SK-N-SH (cell line): ENCODE data around the gene ACOXL. TPM values are rescaled to one million over a fixed set of nuclear protein-coding genes. Genes with fewer than 3 reads are reported as not detected.

Experiments
- CTCF ChIA-PET: fragments of 300-600, 350-600 bp; formaldehyde crosslinking; extraction: SDS; loops from one replicate; lab custom pipeline; 2021; lab: Yijun Ruan, JAX
- POLR2A ChIA-PET: fragments of 350-600 bp; sonication (Branson Sonifier 250); formaldehyde crosslinking; extraction: SDS; loops from one replicate; lab custom pipeline; 2020; ENCODE audit warnings: antibody characterized with exemption, inconsistent platforms; lab: Yijun Ruan, JAX
- DNase-seq: peaks from one replicate; pipeline ENCODE4 v3.0.0; 2012
- H2AFZ ChIP-seq: fragments of 200-600 bp; sonication (generic); 2 replicates; pipeline ENCODE4 v1.8.1; 2016; ENCODE audit warnings: antibody characterized with exemption, mild to moderate bottlenecking, low read depth
- H3F3A ChIP-seq: fragments of 200-600 bp; sonication (generic); replicated peaks from 2 replicates; pipeline ENCODE3; 2016; ENCODE audit warnings: antibody characterized with exemption, mild to moderate bottlenecking; ENCODE audit not compliant: insufficient read depth
- H3K27ac ChIP-seq, 2 experiments: fragments of 200-500 bp in 1 of 2; fragments of 200-600 bp in 1 of 2; sonication (Bioruptor generic) in 1 of 2; sonication (generic), shearing (Covaris generic) in 1 of 2; 2 replicates each; pipeline versions ENCODE4 v1.5.1 to v1.6.1; 2014 to 2016; ENCODE audit warnings: low read depth in 2 of 2, inconsistent platforms in 1 of 2, low read length in 1 of 2, mild to moderate bottlenecking in 1 of 2, mixed read lengths in 1 of 2
- H3K27me3 ChIP-seq: fragments of 200-600 bp; sonication (generic), shearing (Covaris generic); 2 replicates; pipeline ENCODE4 v1.6.1; 2016; ENCODE audit warnings: mixed run types; ENCODE audit not compliant: insufficient read depth
- H3K36me3 ChIP-seq, 2 experiments: fragments of 200-500 bp in 1 of 2; fragments of 200-600 bp in 1 of 2; sonication (Bioruptor generic) in 1 of 2; sonication (generic) in 1 of 2; replicated peaks in 1 of 2; 2 replicates each; pipeline versions ENCODE3 to v1.5.1; 2014 to 2016; ENCODE audit warnings: low read length in 1 of 2, mild to moderate bottlenecking in 1 of 2; ENCODE audit not compliant: insufficient read depth in 2 of 2, control insufficient read depth in 1 of 2
- H3K4me1 ChIP-seq, 2 experiments: fragments of 200-500 bp in 1 of 2; fragments of 200-600 bp in 1 of 2; sonication (Bioruptor generic) in 1 of 2; sonication (generic), shearing (Covaris generic) in 1 of 2; 2 replicates each; pipeline versions ENCODE4 v1.5.1 to v1.6.1; 2014 to 2016; ENCODE audit warnings: low read depth in 1 of 2, low read length in 1 of 2, mixed run types in 1 of 2; ENCODE audit not compliant: insufficient read depth in 2 of 2, control insufficient read depth in 1 of 2
- H3K4me2 ChIP-seq: fragments of 200-600 bp; sonication (generic), shearing (Covaris generic); 2 replicates; pipeline ENCODE4 v1.6.1; 2017; ENCODE audit warnings: mixed run types
- H3K4me3 ChIP-seq, 2 experiments: fragments of 200-500 bp in 1 of 2; fragments of 200-600 bp in 1 of 2; sonication (Bioruptor generic) in 1 of 2; sonication (generic), shearing (Covaris generic) in 1 of 2; 2 replicates each; pipeline versions ENCODE4 v1.5.1 to v1.8.1; 2014 to 2016; ENCODE audit warnings: low read depth in 2 of 2, inconsistent platforms in 1 of 2, low read length in 1 of 2, mild to moderate bottlenecking in 1 of 2, mixed read lengths in 1 of 2, moderate library complexity in 1 of 2
- H3K79me2 ChIP-seq: fragments of 200-600 bp; sonication (generic); 2 replicates; pipeline ENCODE4 v1.8.1; 2017; ENCODE audit warnings: mild to moderate bottlenecking; ENCODE audit not compliant: insufficient read depth
- H3K9ac ChIP-seq: fragments of 200-600 bp; sonication (generic); 2 replicates; pipeline ENCODE4 v1.6.1; 2017; ENCODE audit warnings: mixed run types
- H3K9me2 ChIP-seq: fragments of 200-600 bp; sonication (generic); 2 replicates; pipeline ENCODE4 v1.6.1; 2017; ENCODE audit warnings: mixed run types
- H3K9me3 ChIP-seq: fragments of 200-600 bp; sonication (generic); 2 replicates; pipeline ENCODE4 v1.6.1; 2017; ENCODE audit warnings: mixed run types, mild to moderate bottlenecking, moderate library complexity
- H4K20me1 ChIP-seq: fragments of 200-600 bp; sonication (generic); 2 replicates; pipeline ENCODE4 v1.6.1; 2017; ENCODE audit warnings: mild to moderate bottlenecking, mixed run types; ENCODE audit not compliant: insufficient read depth
- CTCF ChIP-seq: fragments of 200-600 bp; sonication (generic); IDR thresholded peaks from 2 replicates; pipeline ENCODE4 v1.6.1; 2017; ENCODE audit warnings: antibody characterized with exemption, mild to moderate bottlenecking, moderate library complexity
- ELF1 ChIP-seq: IDR thresholded peaks from 2 replicates; pipeline ENCODE4 v1.4.0; 2012
- FOXJ3 ChIP-seq: sonication (generic); formaldehyde crosslinking; IDR thresholded peaks from 2 replicates; pipeline ENCODE4 v1.5.1; 2020; ENCODE audit warnings: mild to moderate bottlenecking, missing genetic modification reagents
- GATA2 ChIP-seq: sonication (generic); formaldehyde crosslinking; IDR thresholded peaks from 2 replicates; pipeline ENCODE4 v1.5.0; 2020; ENCODE audit warnings: mild to moderate bottlenecking, missing genetic modification reagents
- IRF3 ChIP-seq: fragments of 150-350 bp; IDR thresholded peaks from 2 replicates; pipeline ENCODE4 v1.6.1; 2016; ENCODE audit warnings: mild to moderate bottlenecking, low read depth, low read length
- JUND ChIP-seq: IDR thresholded peaks from 2 replicates; pipeline ENCODE4 v1.4.0; 2012
- MEF2A ChIP-seq: IDR thresholded peaks from 2 replicates; pipeline ENCODE4 v1.4.0; 2012; ENCODE audit warnings: low read depth, borderline replicate concordance
- MXI1 ChIP-seq: IDR thresholded peaks from 2 replicates; pipeline ENCODE4 v1.6.1; 2012; ENCODE audit warnings: mild to moderate bottlenecking, low read depth, low read length, improper control_type of control experiment
- NRF1 ChIP-seq: IDR thresholded peaks from 2 replicates; pipeline ENCODE4 v1.6.1; 2012; ENCODE audit warnings: low read depth, mild to moderate bottlenecking, low read length
- PBX3 ChIP-seq: IDR thresholded peaks from 2 replicates; pipeline ENCODE4; 2012
- POLR2AphosphoS5 ChIP-seq: IDR thresholded peaks from 2 replicates; pipeline ENCODE4 v1.6.1; 2012; ENCODE audit warnings: low read depth, low read length
- RAD21 ChIP-seq: IDR thresholded peaks from 2 replicates; pipeline ENCODE4 v1.6.1; 2012; ENCODE audit warnings: mild to moderate bottlenecking, low read length
- RCOR1 ChIP-seq: fragments of 150-350 bp; IDR thresholded peaks from 2 replicates; pipeline ENCODE4 v1.6.1; 2017; ENCODE audit warnings: antibody characterized with exemption, low read length
- REST ChIP-seq: IDR thresholded peaks from 2 replicates; pipeline ENCODE4 v1.6.1; 2012; ENCODE audit warnings: mild to moderate bottlenecking, low read depth, low read length, moderate library complexity
- SMC3 ChIP-seq: IDR thresholded peaks from 2 replicates; pipeline ENCODE4 v1.6.1; 2012; ENCODE audit warnings: low read depth, low read length, improper control_type of control experiment
- TAF1 ChIP-seq: IDR thresholded peaks from 2 replicates; pipeline ENCODE4 v1.6.1; 2012; ENCODE audit warnings: low read depth, mild to moderate bottlenecking, low read length, moderate library complexity, borderline replicate concordance
- TCF12 ChIP-seq: IDR thresholded peaks from 2 replicates; pipeline ENCODE4 v1.4.0; 2012
- USF1 ChIP-seq: IDR thresholded peaks from 2 replicates; pipeline ENCODE4 v1.4.0; 2012; ENCODE audit warnings: low read depth, borderline replicate concordance
- ZBTB33 ChIP-seq: IDR thresholded peaks from 2 replicates; pipeline ENCODE4 v1.4.0; 2012; ENCODE audit warnings: low read depth, borderline replicate concordance
- WGBS: methylation state at CpG from one replicate; pipeline ENCODE4 v1.1.6; 2017; ENCODE audit warnings: low lambda C conversion rate; 5-methylcytosine and 5-hydroxymethylcytosine counted together
- polyA plus RNA-seq, 3 experiments: library from polyadenylated mRNA; depleted of rRNA; stranded (reverse); fragments of >200 nt; gene quantifications; 2 replicates each; pipeline ENCODE4 v1.2.3, GENCODE V29; 2012

ACOXL gene
- polyA plus RNA-seq, 1 of the 3 experiments (the other 2 are of a cell fraction), result not detected

GRCh38 chr2:110777531-110778311 is 45.3 kb downstream of the ACOXL start:
- 42% methylated on average over 7 of the region's 12 CpGs for WGBS
- Histone ChIP-seq H4K20me1 (no peaks in the 10 kb centered on the region), H2AFZ (no peak overlapping the region), H3K4me1 (peaks cover 0 to 10% of the 10 kb centered on the region in 2 experiments; a peak in 1 of 4 replicates), H3K4me3 (no peak overlapping the region), H3F3A (no peaks in the 10 kb centered on the region), H3K9me2 (no peaks in the 10 kb centered on the region), H3K9me3 (no peaks in the 10 kb centered on the region), H3K27me3 (no peaks in the 10 kb centered on the region; the same call in 1 of the 2 replicates), H3K79me2 (no peaks in the 10 kb centered on the region), H3K27ac (no peak overlapping the region), H3K9ac (no peak overlapping the region), H3K4me2 (no peak overlapping the region), H3K36me3 (no peaks in the 10 kb centered on the region)
- DNase-seq, result no peak
- ChIA-PET POLR2A (no interaction called here), CTCF (interaction anchor here (0.8 kb wide), 1 partner anchor 16 kb away, joined by 3 read pairs; no protein-coding TSS in a partner anchor)
- TF ChIP-seq ELF1 (no peak), SMC3 (no peak), JUND (no peak), REST (no peak), IRF3 (no peak), FOXJ3 (CRISPR knock-in tag) (no peak), PBX3 (no peak), CTCF (no peak), RAD21 (no peak), TAF1 (no peak), RCOR1 (no peak), MEF2A (no peak), MXI1 (no peak), POLR2AphosphoS5 (no peak), TCF12 (no peak), ZBTB33 (no peak), GATA2 (CRISPR knock-in tag) (no peak), USF1 (no peak), NRF1 (no peak)
